Nephron (organoid): ENCODE measurements around the gene FAM193A.
A peak's percentile ranks its signal among the peaks of the same experiment; 100 is the strongest.

Source experiments
- H3K27ac Mint-ChIP-seq, 3 experiments: 2 replicates each; pipeline ENCODE4 v1.8.0; 2020; ENCODE audit warnings: mixed read lengths in 3 of 3, mild to moderate bottlenecking in 2 of 3, moderate library complexity in 1 of 3
- H3K27me3 Mint-ChIP-seq: 2 replicates; pipeline ENCODE4 v1.8.0; 2021; ENCODE audit warnings: low read depth, mild to moderate bottlenecking, moderate library complexity, mixed read lengths
- H3K36me3 Mint-ChIP-seq: 2 replicates; pipeline ENCODE4 v1.8.0; 2020; ENCODE audit warnings: low read depth, mixed read lengths
- H3K4me1 Mint-ChIP-seq: 2 replicates; pipeline ENCODE4 v1.8.0; 2020; ENCODE audit warnings: mixed read lengths
- H3K4me3 Mint-ChIP-seq, 3 experiments: 2 replicates each; pipeline ENCODE4 v1.8.0; 2020; ENCODE audit warnings: mild to moderate bottlenecking in 3 of 3, mixed read lengths in 3 of 3, moderate library complexity in 2 of 3
- H3K9me3 Mint-ChIP-seq: 2 replicates; pipeline ENCODE4 v1.8.0; 2020; ENCODE audit warnings: mixed read lengths
- CTCF ChIP-seq, 3 experiments: fragments of 200-600 bp; sonication (generic); IDR thresholded peaks; one replicate each; pipeline ENCODE4 v1.5.0; 2021; ENCODE audit warnings: antibody characterized with exemption in 3 of 3; ENCODE audit not compliant: unreplicated experiment in 3 of 3

The FAM193A gene

GRCh38 chr4:2651998-2652397, 115.6 kb downstream of the FAM193A start:
- no peaks in the 10 kb centered on the region for H3K9me3 Mint-ChIP-seq
- H3K27ac Mint-ChIP-seq = peak overlapping the region in 1 of 3 experiments; percentile 34
- H3K4me1 Mint-ChIP-seq = no peaks in the 10 kb centered on the region
- H3K4me3 Mint-ChIP-seq = no peak overlapping the region
- H3K36me3 Mint-ChIP-seq = peaks cover 62% of the 10 kb centered on the region
- TF ChIP-seq CTCF (IDR thresholded peaks at IDR 0.05; ENCODE audit: unreplicated experiment in 3 of 3) = no peak
- H3K27me3 Mint-ChIP-seq = no peaks in the 10 kb centered on the region

- H3K27ac Mint-ChIP-seq = peak overlapping the region in 1 of 3 experiments; percentile 34
- H3K27me3 Mint-ChIP-seq = no peaks in the 10 kb centered on the region
- H3K4me1 Mint-ChIP-seq = no peaks in the 10 kb centered on the region
- TF ChIP-seq CTCF (IDR thresholded peaks at IDR 0.05; ENCODE audit: unreplicated experiment in 3 of 3) = no peak
- H3K9me3 Mint-ChIP-seq = no peaks in the 10 kb centered on the region
- H3K4me3 Mint-ChIP-seq = no peak overlapping the region
- H3K36me3 Mint-ChIP-seq = peaks cover 62% of the 10 kb centered on the region
Measured at GRCh38 chr4:2652415-2653160, 116.1 kb downstream of the FAM193A start.

GRCh38 chr4:2660596-2661211, 124.3 kb downstream of the FAM193A start:
- Mint-ChIP-seq H3K9me3 (no peaks in the 10 kb centered on the region), H3K36me3 (peaks cover 76% of the 10 kb centered on the region), H3K4me1 (peaks cover 10% of the 10 kb centered on the region), H3K4me3 (no peak overlapping the region), H3K27me3 (no peaks in the 10 kb centered on the region), H3K27ac (peak overlapping the region; percentile 32 to 40 (median 33))
- no peak for TF ChIP-seq CTCF (IDR thresholded peaks at IDR 0.05; ENCODE audit: unreplicated experiment in 3 of 3)

GRCh38 chr4:2662598-2662997, 126.2 kb downstream of the FAM193A start:
- H3K4me3 Mint-ChIP-seq = no peak overlapping the region
- H3K27me3 Mint-ChIP-seq = no peaks in the 10 kb centered on the region
- H3K36me3 Mint-ChIP-seq = peaks cover 76% of the 10 kb centered on the region
- no peaks in the 10 kb centered on the region for H3K9me3 Mint-ChIP-seq
- no peak overlapping the region for H3K27ac Mint-ChIP-seq
- TF ChIP-seq CTCF (IDR thresholded peaks at IDR 0.05; ENCODE audit: unreplicated experiment in 3 of 3) = no peak
- H3K4me1 Mint-ChIP-seq = peaks cover 14% of the 10 kb centered on the region

GRCh38 chr4:2663275-2663674, 126.8 kb downstream of the FAM193A start:
- H3K4me3 Mint-ChIP-seq = no peak overlapping the region
- H3K36me3 Mint-ChIP-seq = peaks cover 70% of the 10 kb centered on the region
- no peak for TF ChIP-seq CTCF (IDR thresholded peaks at IDR 0.05; ENCODE audit: unreplicated experiment in 3 of 3)
- no peaks in the 10 kb centered on the region for H3K27me3 Mint-ChIP-seq
- peaks cover 14% of the 10 kb centered on the region for H3K4me1 Mint-ChIP-seq
- no peak overlapping the region for H3K27ac Mint-ChIP-seq
- no peaks in the 10 kb centered on the region for H3K9me3 Mint-ChIP-seq
